OCI-LY7 (cell line): ENCODE measurements around the gene PTTG1.

ENCODE experiments used
- EZH2phosphoT487 ChIP-seq: fragments of 200-600 bp; sonication (generic); IDR thresholded peaks from 2 replicates; pipeline ENCODE4 v1.6.1; 2018; ENCODE audit warnings: low read depth, borderline replicate concordance, mild to moderate bottlenecking, mixed run types, antibody characterized with exemption, low read length, moderate library complexity, mixed read lengths
- TF ChIP-seq, protein P1 (sequence below): fragments of 200-600 bp; sonication (generic); conservative IDR thresholded peaks from 2 replicates; pipeline ENCODE4 v1.5.1; 2014; ENCODE audit warnings: mild to moderate bottlenecking, antibody characterized with exemption, low read length, moderate library complexity, mixed read lengths

DNA sequence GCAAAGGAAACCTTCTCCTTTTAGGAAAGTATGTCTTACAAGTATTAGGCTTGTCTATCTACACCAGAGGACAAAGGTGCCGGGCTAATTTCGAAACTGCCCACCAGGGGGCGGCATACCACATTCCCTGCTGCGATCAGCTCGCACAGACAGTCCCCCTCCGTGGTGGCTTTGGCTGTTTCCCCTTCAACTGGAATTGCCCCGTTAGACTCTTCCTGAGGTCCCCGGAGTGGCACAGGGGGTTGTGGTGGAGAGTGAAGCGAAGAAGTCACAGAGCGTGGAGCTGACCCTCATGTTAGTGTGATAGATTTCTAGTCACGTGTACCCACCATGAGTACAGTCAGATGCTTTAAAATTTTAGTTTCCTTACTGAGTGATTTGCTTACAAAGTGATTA lies 17.5 kb downstream of the PTTG1 start:
- TF ChIP-seq, protein P1, sequence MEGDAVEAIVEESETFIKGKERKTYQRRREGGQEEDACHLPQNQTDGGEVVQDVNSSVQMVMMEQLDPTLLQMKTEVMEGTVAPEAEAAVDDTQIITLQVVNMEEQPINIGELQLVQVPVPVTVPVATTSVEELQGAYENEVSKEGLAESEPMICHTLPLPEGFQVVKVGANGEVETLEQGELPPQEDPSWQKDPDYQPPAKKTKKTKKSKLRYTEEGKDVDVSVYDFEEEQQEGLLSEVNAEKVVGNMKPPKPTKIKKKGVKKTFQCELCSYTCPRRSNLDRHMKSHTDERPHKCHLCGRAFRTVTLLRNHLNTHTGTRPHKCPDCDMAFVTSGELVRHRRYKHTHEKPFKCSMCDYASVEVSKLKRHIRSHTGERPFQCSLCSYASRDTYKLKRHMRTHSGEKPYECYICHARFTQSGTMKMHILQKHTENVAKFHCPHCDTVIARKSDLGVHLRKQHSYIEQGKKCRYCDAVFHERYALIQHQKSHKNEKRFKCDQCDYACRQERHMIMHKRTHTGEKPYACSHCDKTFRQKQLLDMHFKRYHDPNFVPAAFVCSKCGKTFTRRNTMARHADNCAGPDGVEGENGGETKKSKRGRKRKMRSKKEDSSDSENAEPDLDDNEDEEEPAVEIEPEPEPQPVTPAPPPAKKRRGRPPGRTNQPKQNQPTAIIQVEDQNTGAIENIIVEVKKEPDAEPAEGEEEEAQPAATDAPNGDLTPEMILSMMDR, result peak; percentile 89
- TF ChIP-seq EZH2phosphoT487, result no peak
